HepG2 (cell line): Measurements from ENCODE around the gene POU2F1.

Source experiments
- JUNB ChIP-seq: sonication (generic); formaldehyde crosslinking; IDR thresholded peaks from 2 replicates; pipeline ENCODE4 v1.8.0; 2022; ENCODE audit warnings: missing genetic modification reagents, mild to moderate bottlenecking, borderline replicate concordance
- JUND ChIP-seq: sonication (generic); formaldehyde crosslinking; IDR thresholded peaks from 2 replicates; pipeline ENCODE4 v1.8.0; 2022; ENCODE audit warnings: mild to moderate bottlenecking, missing genetic modification reagents
- NFIC ChIP-seq: IDR thresholded peaks from 2 replicates; pipeline ENCODE4 v1.6.1; 2012; ENCODE audit warnings: mild to moderate bottlenecking, low read length, inconsistent platforms
- POLR2A ChIP-seq, 2 experiments: IDR thresholded peaks; 2 replicates each; pipeline ENCODE4 v1.6.1; 2011; ENCODE audit warnings: low read depth in 2 of 2, low read length in 2 of 2, mild to moderate bottlenecking in 1 of 2, moderate library complexity in 1 of 2; ENCODE audit not compliant: insufficient read depth in 1 of 2
- POLR2AphosphoS5 ChIP-seq: IDR thresholded peaks from 2 replicates; pipeline ENCODE4 v1.6.1; 2012; ENCODE audit warnings: low read depth, low read length
- ZNF234 ChIP-seq: sonication (generic); formaldehyde crosslinking; conservative IDR thresholded peaks from 2 replicates; pipeline ENCODE4 v1.5.1; 2020; ENCODE audit warnings: mild to moderate bottlenecking, missing genetic modification reagents
- ZNF580 ChIP-seq: IDR thresholded peaks from 2 replicates; pipeline ENCODE4 v1.6.1; 2016; ENCODE audit warnings: low read depth, borderline replicate concordance
- ZNF775 ChIP-seq: sonication (generic); formaldehyde crosslinking; IDR thresholded peaks from 2 replicates; pipeline ENCODE4 v1.4.0; 2020; ENCODE audit warnings: missing genetic modification reagents, mild to moderate bottlenecking, moderate library complexity, borderline replicate concordance
- TF ChIP-seq, protein P1 (sequence below): sonication (generic); formaldehyde crosslinking; IDR thresholded peaks from 2 replicates; pipeline ENCODE4 v1.5.0; 2020; ENCODE audit warnings: mild to moderate bottlenecking, missing genetic modification reagents, moderate library complexity

DNA sequence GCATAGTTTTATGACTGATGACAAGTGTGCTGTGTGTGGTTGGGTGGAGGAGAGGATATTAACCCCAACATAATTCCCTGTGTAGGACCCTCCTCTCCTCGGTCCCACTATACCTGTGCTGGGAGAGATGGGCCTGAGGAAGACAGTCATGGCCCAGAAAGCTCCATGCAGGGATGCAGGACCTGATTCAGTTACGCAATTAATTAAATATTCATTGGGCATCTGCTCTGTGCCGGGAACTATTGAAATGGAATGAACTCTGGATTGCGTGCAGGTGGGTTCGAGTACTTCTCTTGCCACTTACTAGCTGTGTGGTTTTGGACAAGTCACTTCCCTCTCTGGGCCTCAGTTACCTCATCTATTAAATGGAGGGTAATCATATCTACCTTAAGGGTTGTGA is 223.1 kb downstream of the POU2F1 start:
- TF ChIP-seq, protein P1, sequence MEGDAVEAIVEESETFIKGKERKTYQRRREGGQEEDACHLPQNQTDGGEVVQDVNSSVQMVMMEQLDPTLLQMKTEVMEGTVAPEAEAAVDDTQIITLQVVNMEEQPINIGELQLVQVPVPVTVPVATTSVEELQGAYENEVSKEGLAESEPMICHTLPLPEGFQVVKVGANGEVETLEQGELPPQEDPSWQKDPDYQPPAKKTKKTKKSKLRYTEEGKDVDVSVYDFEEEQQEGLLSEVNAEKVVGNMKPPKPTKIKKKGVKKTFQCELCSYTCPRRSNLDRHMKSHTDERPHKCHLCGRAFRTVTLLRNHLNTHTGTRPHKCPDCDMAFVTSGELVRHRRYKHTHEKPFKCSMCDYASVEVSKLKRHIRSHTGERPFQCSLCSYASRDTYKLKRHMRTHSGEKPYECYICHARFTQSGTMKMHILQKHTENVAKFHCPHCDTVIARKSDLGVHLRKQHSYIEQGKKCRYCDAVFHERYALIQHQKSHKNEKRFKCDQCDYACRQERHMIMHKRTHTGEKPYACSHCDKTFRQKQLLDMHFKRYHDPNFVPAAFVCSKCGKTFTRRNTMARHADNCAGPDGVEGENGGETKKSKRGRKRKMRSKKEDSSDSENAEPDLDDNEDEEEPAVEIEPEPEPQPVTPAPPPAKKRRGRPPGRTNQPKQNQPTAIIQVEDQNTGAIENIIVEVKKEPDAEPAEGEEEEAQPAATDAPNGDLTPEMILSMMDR (CRISPR knock-in tag), result no peak
- no peak for TF ChIP-seq ZNF580
- no peak for TF ChIP-seq POLR2A (IDR thresholded peaks at IDR 0.05; ENCODE audit: insufficient read depth in 1 of 2, low read depth in 2 of 2, low read length in 2 of 2)
- no peak for TF ChIP-seq JUND (CRISPR knock-in tag)
- TF ChIP-seq ZNF234 (CRISPR knock-in tag), result no peak
- TF ChIP-seq NFIC, result no peak
- TF ChIP-seq POLR2AphosphoS5, result no peak
- TF ChIP-seq ZNF775 (CRISPR knock-in tag), result no peak
- TF ChIP-seq JUNB (CRISPR knock-in tag), result no peak
